Measurements from ENCODE around the gene CACNA1C. TPM values are rescaled to one million over a fixed set of nuclear protein-coding genes. Genes with fewer than 3 reads are reported as not detected.

Gene CACNA1C
- total and polyA plus RNA-seq, 10 of the 15 experiments (the other 5 are each of a cell fraction or from before 2014, with no cell fraction given), result under 0.01 to 0.15 (median 0.09) TPM; not detected in 5

DNA sequence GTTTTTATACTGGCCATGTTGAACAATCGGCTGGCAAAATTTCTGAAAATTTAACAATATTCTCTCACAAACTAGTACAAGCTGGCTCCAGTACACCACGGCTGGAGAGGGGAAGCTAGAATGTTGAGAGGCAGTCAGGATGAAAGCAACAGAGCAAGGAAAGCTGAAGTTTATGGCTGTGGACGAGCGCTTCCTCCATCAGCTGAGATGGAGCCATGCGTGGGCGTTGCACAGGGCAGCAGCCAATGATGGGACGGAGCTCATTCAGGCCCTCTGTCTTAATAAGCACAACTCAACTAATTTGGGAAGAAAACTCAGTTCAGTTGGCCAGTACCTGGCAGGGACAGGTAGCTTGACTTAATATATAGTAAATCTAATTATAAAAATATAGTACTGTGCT is 34.4 kb upstream of the CACNA1C start:
- H3K79me2 ChIP-seq (ENCODE audit: control insufficient read depth, insufficient read depth, low read length), result no peaks in the 10 kb centered on the region
- H3K9me3 ChIP-seq (replicated peaks; ENCODE audit: control insufficient read depth, insufficient read depth, low read length), result no peaks in the 10 kb centered on the region; the same call in 2 of the 3 replicates
- intact Hi-C loops (cut with micrococcal nuclease; ENCODE audit: unreplicated experiment), result no loop called here
- RAD21 ChIA-PET (ENCODE audit: unreplicated experiment), result interaction anchor here (0.6 to 2.4 kb wide), 3 partner anchors 13 to 218 kb away, joined by 3 to 12 read pairs (median 4); partner anchors contain the start of gene DCP1B
- H3K4me1 ChIP-seq (ENCODE audit: control insufficient read depth, insufficient read depth, low read length), result no peaks in the 10 kb centered on the region; the same call in 1 of the 2 replicates
- SMC1A ChIA-PET (ENCODE audit: uncharacterized antibody, unreplicated experiment), result interaction anchor here (0.8 to 1.9 kb wide), 6 partner anchors 9 to 78 kb away, joined by 3 to 8 read pairs (median 4); partner anchors contain the start of gene DCP1B
- H3K27ac ChIP-seq (ENCODE audit: control insufficient read depth, insufficient read depth), result no peak overlapping the region
- BruUV-seq (replicated peaks), result no TSS peak
- H2AFZ ChIP-seq (ENCODE audit: control insufficient read depth, low read depth, low read length), result no peak overlapping the region
- H3K36me3 ChIP-seq (ENCODE audit: control insufficient read depth in 2 of 2, insufficient read depth in 2 of 2, low read length in 1 of 2), result no peaks in the 10 kb centered on the region
- in situ Hi-C loops (cut with MboI), result no loop called here
- no peak overlapping the region for H3K4me3 ChIP-seq
- no peaks in the 10 kb centered on the region; a peak in 2 of 4 replicates for H3K27me3 ChIP-seq (replicated peaks in 1 of 2; ENCODE audit: control insufficient read depth in 2 of 2, insufficient read depth in 2 of 2, low read length in 1 of 2)
- no peak overlapping the region for H3K4me2 ChIP-seq (ENCODE audit: control insufficient read depth, insufficient read depth)
- WGBS (ENCODE audit: insufficient coverage, insufficient replicate concordance, low lambda C conversion rate, missing lambda C conversion rate), result 78% methylated on average over 7 of the region's 7 CpGs
- POLR2A ChIA-PET, result no interaction called here
- H3K9ac ChIP-seq (ENCODE audit: control insufficient read depth, insufficient read depth, low read length), result no peak overlapping the region
- FAIRE-seq, result no peak
- CTCF ChIA-PET, result interaction anchor here (0.9 to 3.4 kb wide), 6 partner anchors 13 to 226 kb away, joined by 3 to 12 read pairs (median 6); no protein-coding TSS in a partner anchor
- TF ChIP-seq FOXM1 (IDR thresholded peaks at IDR 0.05; ENCODE audit: low read depth, low read length), result no peak
- DNase-seq (ENCODE audit: low read depth, low spot score), result no peak
- ATAC-seq, result no peak
- H4K20me1 ChIP-seq (ENCODE audit: control insufficient read depth, insufficient read depth), result no peaks in the 10 kb centered on the region

DNA sequence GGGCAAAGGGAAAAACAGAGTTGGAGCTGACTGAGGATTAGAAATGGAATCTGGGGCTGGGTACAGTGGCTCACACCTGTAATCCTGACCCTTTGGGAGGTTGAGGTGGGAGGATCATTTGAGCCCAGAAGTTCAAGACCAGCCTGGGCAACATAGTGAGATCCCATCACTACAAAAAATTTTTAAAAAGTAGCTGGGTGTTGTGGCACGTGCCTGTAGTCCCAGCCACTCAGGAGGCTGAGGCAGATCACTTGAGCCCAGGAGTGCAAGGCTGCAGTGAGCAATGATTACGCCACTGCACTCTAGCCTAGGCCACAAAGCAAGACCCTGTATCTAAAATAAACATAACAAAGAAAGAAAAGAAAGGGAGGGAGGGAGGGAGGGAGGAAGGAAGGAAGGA is 33.7 kb upstream of the CACNA1C start:
- ATAC-seq, result no peak
- POLR2A ChIA-PET, result no interaction called here
- intact Hi-C loops (cut with micrococcal nuclease; ENCODE audit: unreplicated experiment), result no loop called here
- Histone ChIP-seq H2AFZ (ENCODE audit: control insufficient read depth, low read depth, low read length) (no peak overlapping the region), H3K4me3 (no peak overlapping the region), H3K4me2 (ENCODE audit: control insufficient read depth, insufficient read depth) (no peak overlapping the region), H4K20me1 (ENCODE audit: control insufficient read depth, insufficient read depth) (no peaks in the 10 kb centered on the region), H3K27ac (ENCODE audit: control insufficient read depth, insufficient read depth) (no peak overlapping the region), H3K27me3 (replicated peaks in 1 of 2; ENCODE audit: control insufficient read depth in 2 of 2, insufficient read depth in 2 of 2, low read length in 1 of 2) (no peaks in the 10 kb centered on the region; a peak in 2 of 4 replicates), H3K4me1 (ENCODE audit: control insufficient read depth, insufficient read depth, low read length) (no peaks in the 10 kb centered on the region; the same call in 1 of the 2 replicates), H3K36me3 (ENCODE audit: control insufficient read depth in 2 of 2, insufficient read depth in 2 of 2, low read length in 1 of 2) (no peaks in the 10 kb centered on the region), H3K9ac (ENCODE audit: control insufficient read depth, insufficient read depth, low read length) (no peak overlapping the region), H3K9me3 (replicated peaks; ENCODE audit: control insufficient read depth, insufficient read depth, low read length) (no peaks in the 10 kb centered on the region; the same call in 2 of the 3 replicates), H3K79me2 (ENCODE audit: control insufficient read depth, insufficient read depth, low read length) (no peaks in the 10 kb centered on the region)
- BruUV-seq (replicated peaks), result no TSS peak
- RAD21 ChIA-PET (ENCODE audit: unreplicated experiment), result interaction anchor here (0.6 to 2.4 kb wide), 2 partner anchors 14 to 219 kb away, joined by 3 to 12 read pairs; partner anchors contain the start of gene DCP1B
- 36% methylated on average over 2 of the region's 2 CpGs for WGBS (ENCODE audit: insufficient coverage, insufficient replicate concordance, low lambda C conversion rate, missing lambda C conversion rate)
- no peak for DNase-seq (ENCODE audit: low read depth, low spot score)
- CTCF ChIA-PET, result interaction anchor here (0.9 to 3.4 kb wide), 5 partner anchors 14 to 227 kb away, joined by 3 to 12 read pairs (median 5); no protein-coding TSS in a partner anchor
- FAIRE-seq, result no peak
- in situ Hi-C loops (cut with MboI), result no loop called here
- SMC1A ChIA-PET (ENCODE audit: uncharacterized antibody, unreplicated experiment), result interaction anchor here (1.2 to 1.9 kb wide), 5 partner anchors 9 to 79 kb away, joined by 3 to 8 read pairs (median 4); partner anchors contain the start of gene DCP1B
- no peak for TF ChIP-seq POU2F2 (IDR thresholded peaks at IDR 0.05; ENCODE audit: borderline replicate concordance, low read depth, low read length)
- TF ChIP-seq CREM (IDR thresholded peaks at IDR 0.05; ENCODE audit: low read depth), result no peak
- no peak for TF ChIP-seq SMAD1 (IDR thresholded peaks at IDR 0.05; ENCODE audit: low read depth, partially characterized antibody)
- TF ChIP-seq SIN3A (IDR thresholded peaks at IDR 0.05; ENCODE audit: low read depth, low read length), result no peak
- TF ChIP-seq SP1 (IDR thresholded peaks at IDR 0.05; ENCODE audit: low read depth, low read length), result no peak
- no peak for TF ChIP-seq EGR1 (IDR thresholded peaks at IDR 0.05; ENCODE audit: borderline replicate concordance in 1 of 2, low read depth in 2 of 2, low read length in 2 of 2)
- TF ChIP-seq, protein P1, sequence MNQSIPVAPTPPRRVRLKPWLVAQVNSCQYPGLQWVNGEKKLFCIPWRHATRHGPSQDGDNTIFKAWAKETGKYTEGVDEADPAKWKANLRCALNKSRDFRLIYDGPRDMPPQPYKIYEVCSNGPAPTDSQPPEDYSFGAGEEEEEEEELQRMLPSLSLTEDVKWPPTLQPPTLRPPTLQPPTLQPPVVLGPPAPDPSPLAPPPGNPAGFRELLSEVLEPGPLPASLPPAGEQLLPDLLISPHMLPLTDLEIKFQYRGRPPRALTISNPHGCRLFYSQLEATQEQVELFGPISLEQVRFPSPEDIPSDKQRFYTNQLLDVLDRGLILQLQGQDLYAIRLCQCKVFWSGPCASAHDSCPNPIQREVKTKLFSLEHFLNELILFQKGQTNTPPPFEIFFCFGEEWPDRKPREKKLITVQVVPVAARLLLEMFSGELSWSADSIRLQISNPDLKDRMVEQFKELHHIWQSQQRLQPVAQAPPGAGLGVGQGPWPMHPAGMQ (IDR thresholded peaks at IDR 0.05; ENCODE audit: borderline replicate concordance), result no peak
- TF ChIP-seq, protein P2, sequence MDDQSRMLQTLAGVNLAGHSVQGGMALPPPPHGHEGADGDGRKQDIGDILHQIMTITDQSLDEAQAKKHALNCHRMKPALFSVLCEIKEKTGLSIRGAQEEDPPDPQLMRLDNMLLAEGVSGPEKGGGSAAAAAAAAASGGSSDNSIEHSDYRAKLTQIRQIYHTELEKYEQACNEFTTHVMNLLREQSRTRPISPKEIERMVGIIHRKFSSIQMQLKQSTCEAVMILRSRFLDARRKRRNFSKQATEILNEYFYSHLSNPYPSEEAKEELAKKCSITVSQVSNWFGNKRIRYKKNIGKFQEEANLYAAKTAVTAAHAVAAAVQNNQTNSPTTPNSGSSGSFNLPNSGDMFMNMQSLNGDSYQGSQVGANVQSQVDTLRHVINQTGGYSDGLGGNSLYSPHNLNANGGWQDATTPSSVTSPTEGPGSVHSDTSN (IDR thresholded peaks at IDR 0.05; ENCODE audit: insufficient replicate concordance, low read depth, low read length), result no peak
- no peak for TF ChIP-seq CREB1 (IDR thresholded peaks at IDR 0.05; ENCODE audit: low read depth)
- no peak for TF ChIP-seq MTA3 (IDR thresholded peaks at IDR 0.05; ENCODE audit: borderline replicate concordance, low read length)
- no peak for TF ChIP-seq FOS (IDR thresholded peaks at IDR 0.05; ENCODE audit: borderline replicate concordance, extremely low read depth, insufficient read length)
- TF ChIP-seq, protein P3, sequence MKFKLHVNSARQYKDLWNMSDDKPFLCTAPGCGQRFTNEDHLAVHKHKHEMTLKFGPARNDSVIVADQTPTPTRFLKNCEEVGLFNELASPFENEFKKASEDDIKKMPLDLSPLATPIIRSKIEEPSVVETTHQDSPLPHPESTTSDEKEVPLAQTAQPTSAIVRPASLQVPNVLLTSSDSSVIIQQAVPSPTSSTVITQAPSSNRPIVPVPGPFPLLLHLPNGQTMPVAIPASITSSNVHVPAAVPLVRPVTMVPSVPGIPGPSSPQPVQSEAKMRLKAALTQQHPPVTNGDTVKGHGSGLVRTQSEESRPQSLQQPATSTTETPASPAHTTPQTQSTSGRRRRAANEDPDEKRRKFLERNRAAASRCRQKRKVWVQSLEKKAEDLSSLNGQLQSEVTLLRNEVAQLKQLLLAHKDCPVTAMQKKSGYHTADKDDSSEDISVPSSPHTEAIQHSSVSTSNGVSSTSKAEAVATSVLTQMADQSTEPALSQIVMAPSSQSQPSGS (IDR thresholded peaks at IDR 0.05; ENCODE audit: low read length), result no peak

Measured in GM12878 (cell line).